ENCODE results near the gene LHPP.

DNA sequence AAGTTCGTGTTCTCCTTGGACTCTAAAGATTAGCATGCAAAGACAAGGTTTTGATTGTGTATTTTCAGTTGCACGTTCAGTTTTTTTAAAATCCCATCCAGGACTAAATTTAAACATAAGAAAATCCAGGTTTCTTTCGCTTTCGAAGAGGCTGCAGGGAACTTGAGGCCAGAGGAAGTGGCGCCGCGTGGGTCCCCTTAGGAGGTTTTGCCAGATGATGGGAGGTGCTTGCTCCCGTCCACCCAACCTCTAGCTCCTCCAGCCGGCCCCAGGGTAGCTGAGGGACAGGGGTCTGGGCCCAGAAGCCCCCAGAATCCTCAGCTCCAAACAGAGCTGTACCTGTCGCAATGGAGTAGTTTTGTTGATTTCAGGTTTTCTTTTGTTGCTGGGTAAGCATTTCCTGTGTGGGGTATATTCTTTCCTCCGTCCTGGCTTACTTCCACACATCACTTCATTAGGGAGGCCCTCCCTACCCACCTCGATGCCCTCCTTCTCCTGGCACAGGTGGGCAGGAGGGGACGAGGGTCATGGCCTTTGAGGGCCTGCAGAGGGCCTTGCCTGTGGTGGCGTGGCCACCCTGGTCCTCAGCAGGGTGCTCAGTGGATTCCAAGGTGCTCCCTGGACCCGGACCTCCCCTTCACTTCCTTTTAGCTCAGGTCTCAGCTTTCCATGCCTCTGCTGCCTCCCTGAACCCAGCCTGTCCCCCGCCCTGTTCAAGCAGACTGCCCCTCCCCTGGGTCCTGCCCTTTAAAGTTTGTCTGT is 32.6 kb downstream of the LHPP start:
- TF ChIP-seq, protein P1, sequence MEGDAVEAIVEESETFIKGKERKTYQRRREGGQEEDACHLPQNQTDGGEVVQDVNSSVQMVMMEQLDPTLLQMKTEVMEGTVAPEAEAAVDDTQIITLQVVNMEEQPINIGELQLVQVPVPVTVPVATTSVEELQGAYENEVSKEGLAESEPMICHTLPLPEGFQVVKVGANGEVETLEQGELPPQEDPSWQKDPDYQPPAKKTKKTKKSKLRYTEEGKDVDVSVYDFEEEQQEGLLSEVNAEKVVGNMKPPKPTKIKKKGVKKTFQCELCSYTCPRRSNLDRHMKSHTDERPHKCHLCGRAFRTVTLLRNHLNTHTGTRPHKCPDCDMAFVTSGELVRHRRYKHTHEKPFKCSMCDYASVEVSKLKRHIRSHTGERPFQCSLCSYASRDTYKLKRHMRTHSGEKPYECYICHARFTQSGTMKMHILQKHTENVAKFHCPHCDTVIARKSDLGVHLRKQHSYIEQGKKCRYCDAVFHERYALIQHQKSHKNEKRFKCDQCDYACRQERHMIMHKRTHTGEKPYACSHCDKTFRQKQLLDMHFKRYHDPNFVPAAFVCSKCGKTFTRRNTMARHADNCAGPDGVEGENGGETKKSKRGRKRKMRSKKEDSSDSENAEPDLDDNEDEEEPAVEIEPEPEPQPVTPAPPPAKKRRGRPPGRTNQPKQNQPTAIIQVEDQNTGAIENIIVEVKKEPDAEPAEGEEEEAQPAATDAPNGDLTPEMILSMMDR (conservative IDR thresholded peaks at IDR 0.05): no peak
- no peak for TF ChIP-seq ZFX (IDR thresholded peaks at IDR 0.05)
